GM21619 (cell line): ENCODE measurements around the gene RHCG.

Experiments used
- ATAC-seq: cut with Tn5 transposase; IDR thresholded peaks from one replicate; pipeline ENCODE4 v1.9.1; 2021; ENCODE audit not compliant: unreplicated experiment

The RHCG gene

GRCh38 chr15:89504166-89504565 is 7.8 kb upstream of the RHCG start:
- ATAC-seq = no peak

GRCh38 chr15:89502867-89503595 is 6.6 kb upstream of the RHCG start:
- no peak for ATAC-seq

GRCh38 chr15:89501646-89502045 is 5.3 kb upstream of the RHCG start:
- no peak for ATAC-seq

- ATAC-seq = no peak
Measured at GRCh38 chr15:89500397-89501270, 4.3 kb upstream of the RHCG start.

- ATAC-seq = no peak
Measured at GRCh38 chr15:89499156-89499555, 2.8 kb upstream of the RHCG start.

GRCh38 chr15:89498574-89498906 is 2.2 kb upstream of the RHCG start:
- no peak for ATAC-seq

GRCh38 chr15:89497231-89497630 is 848 bp upstream of the RHCG start:
- ATAC-seq = no peak

- no peak for ATAC-seq
Measured at GRCh38 chr15:89495638-89496145, 691 bp downstream of the RHCG start.

GRCh38 chr15:89494941-89495637 is 1.3 kb downstream of the RHCG start:
- no peak for ATAC-seq

GRCh38 chr15:89494031-89494430 is 2.4 kb downstream of the RHCG start:
- no peak for ATAC-seq

- ATAC-seq = no peak
Measured at GRCh38 chr15:89492934-89493631, 3.3 kb downstream of the RHCG start.

GRCh38 chr15:89492111-89492641 is 4.2 kb downstream of the RHCG start:
- no peak for ATAC-seq

GRCh38 chr15:89490814-89491315 is 5.5 kb downstream of the RHCG start:
- ATAC-seq = no peak

GRCh38 chr15:89490081-89490813 is 6.1 kb downstream of the RHCG start:
- ATAC-seq = no peak

- no peak for ATAC-seq
Measured at GRCh38 chr15:89489376-89489775, 7.0 kb downstream of the RHCG start.

- ATAC-seq = no peak
Measured at GRCh38 chr15:89487791-89488190, 8.6 kb downstream of the RHCG start.

- ATAC-seq = no peak
Measured at GRCh38 chr15:89486726-89487050, 9.7 kb downstream of the RHCG start.

GRCh38 chr15:89483079-89483478 is 13.3 kb downstream of the RHCG start:
- ATAC-seq = no peak

GRCh38 chr15:89482139-89482538 is 14.2 kb downstream of the RHCG start:
- ATAC-seq = no peak

GRCh38 chr15:89480505-89480904 is 15.9 kb downstream of the RHCG start:
- ATAC-seq = no peak
